Tibial artery (tissue), 4 donors: ENCODE results near the gene MOB3A.
A peak's percentile ranks its signal among the peaks of the same experiment; 100 is the strongest.

Experiments
- DNase-seq, 2 donors: peaks; one replicate each; pipeline ENCODE4 v3.0.0-alpha.2; 2019
- H3K27ac ChIP-seq, 2 donors: fragments of 200-600 bp; sonication (generic) in 1 of 2; 1 replicate in 1 of 2; 2 replicates in 1 of 2; pipeline ENCODE4 v1.5.1; 2018 to 2019; ENCODE audit warnings: mild to moderate bottlenecking in 1 of 2
- H3K27me3 ChIP-seq, 2 donors: fragments of 200-600 bp; sonication (generic) in 1 of 2; one replicate each; pipeline versions ENCODE4 v1.5.1 to v1.6.0; 2016 to 2019
- H3K36me3 ChIP-seq, 3 donors: fragments of 200-600 bp; sonication (generic) in 2 of 3; one replicate each; pipeline ENCODE4 v1.5.1; 2016 to 2019; ENCODE audit warnings: mild to moderate bottlenecking in 2 of 3
- H3K4me1 ChIP-seq, 4 donors: fragments of 200-600 bp; sonication (generic) in 2 of 4; 1 replicate in 3 of 4; 2 replicates in 1 of 4; pipeline ENCODE4 v1.5.1; 2016 to 2019
- H3K4me3 ChIP-seq, 2 donors: fragments of 200-600 bp; sonication (generic) in 1 of 2; 1 replicate in 1 of 2; 2 replicates in 1 of 2; pipeline ENCODE4 v1.5.1; 2018 to 2019; ENCODE audit warnings: mild to moderate bottlenecking in 2 of 2
- H3K9me3 ChIP-seq, 3 donors: fragments of 200-600 bp; sonication (generic) in 1 of 3; one replicate each; pipeline ENCODE4 v1.5.1; 2016 to 2019
- intact Hi-C: fragments of 100-400 bp; cut with DNase I; formaldehyde crosslinking; loops from one replicate; pipeline ENCODE4 v1.15.0; 2023; ENCODE audit warnings: low total_unique reads
- TF ChIP-seq, protein P1 (sequence below), 2 experiments: fragments of 200-600 bp in 1 of 2; fragments of 450-650 bp in 1 of 2; IDR thresholded peaks; one replicate each; pipeline ENCODE4 v1.5.1; 2017 to 2019; ENCODE audit warnings: antibody characterized with exemption in 2 of 2, mild to moderate bottlenecking in 1 of 2, moderate library complexity in 1 of 2

The MOB3A gene

DNA sequence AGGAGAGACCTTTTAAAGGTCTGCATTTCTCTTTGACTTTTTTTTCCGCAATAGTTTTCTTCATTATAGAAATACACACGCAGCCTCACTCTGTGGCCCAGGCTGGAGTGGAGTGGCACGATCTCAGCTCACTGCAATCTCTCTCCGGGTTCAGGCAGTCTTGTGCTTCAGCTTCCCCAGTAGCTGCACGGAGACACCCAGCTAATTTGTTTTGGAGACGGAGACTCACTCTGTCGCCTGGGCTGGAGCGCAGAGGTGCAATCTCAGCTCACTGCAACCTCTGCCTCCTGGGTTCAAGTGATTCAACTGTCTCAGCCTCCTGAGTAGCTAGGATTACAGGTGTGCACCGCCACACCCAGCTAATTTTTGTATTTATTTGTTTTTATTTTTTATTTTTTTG lies 33.4 kb downstream of the MOB3A start:
- Histone ChIP-seq H3K27ac (no peak overlapping the region), H3K9me3 (no peaks in the 10 kb centered on the region), H3K36me3 (no peaks in the 10 kb centered on the region), H3K4me3 (no peak overlapping the region), H3K27me3 (no peaks in the 10 kb centered on the region), H3K4me1 (peaks cover 10 to 53% (median 41%) of the 10 kb centered on the region in 4 donors)
- TF ChIP-seq, protein P1, sequence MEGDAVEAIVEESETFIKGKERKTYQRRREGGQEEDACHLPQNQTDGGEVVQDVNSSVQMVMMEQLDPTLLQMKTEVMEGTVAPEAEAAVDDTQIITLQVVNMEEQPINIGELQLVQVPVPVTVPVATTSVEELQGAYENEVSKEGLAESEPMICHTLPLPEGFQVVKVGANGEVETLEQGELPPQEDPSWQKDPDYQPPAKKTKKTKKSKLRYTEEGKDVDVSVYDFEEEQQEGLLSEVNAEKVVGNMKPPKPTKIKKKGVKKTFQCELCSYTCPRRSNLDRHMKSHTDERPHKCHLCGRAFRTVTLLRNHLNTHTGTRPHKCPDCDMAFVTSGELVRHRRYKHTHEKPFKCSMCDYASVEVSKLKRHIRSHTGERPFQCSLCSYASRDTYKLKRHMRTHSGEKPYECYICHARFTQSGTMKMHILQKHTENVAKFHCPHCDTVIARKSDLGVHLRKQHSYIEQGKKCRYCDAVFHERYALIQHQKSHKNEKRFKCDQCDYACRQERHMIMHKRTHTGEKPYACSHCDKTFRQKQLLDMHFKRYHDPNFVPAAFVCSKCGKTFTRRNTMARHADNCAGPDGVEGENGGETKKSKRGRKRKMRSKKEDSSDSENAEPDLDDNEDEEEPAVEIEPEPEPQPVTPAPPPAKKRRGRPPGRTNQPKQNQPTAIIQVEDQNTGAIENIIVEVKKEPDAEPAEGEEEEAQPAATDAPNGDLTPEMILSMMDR (IDR thresholded peaks at IDR 0.05), result no peak
- no peak for DNase-seq
- intact Hi-C loops, result no loop called here

DNA sequence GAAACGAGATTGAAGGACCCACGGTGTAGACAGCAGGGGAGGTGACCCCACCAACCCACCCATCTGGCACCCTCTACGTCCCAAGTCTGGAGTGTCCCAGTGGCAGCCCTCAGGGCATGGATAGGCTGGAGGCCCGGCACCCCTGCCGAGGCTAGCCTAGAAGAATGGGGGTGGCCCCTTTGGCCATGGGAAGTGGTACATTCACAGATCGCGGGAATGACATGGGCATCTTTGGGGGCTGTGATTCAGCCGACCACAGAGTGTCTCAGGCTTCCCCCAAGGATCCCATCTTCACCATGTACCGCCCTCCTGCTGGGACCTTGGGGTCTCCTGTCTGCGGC lies 33.8 kb downstream of the MOB3A start:
- peaks cover 10 to 55% (median 43%) of the 10 kb centered on the region in 4 donors for H3K4me1 ChIP-seq
- no peaks in the 10 kb centered on the region for H3K27me3 ChIP-seq
- no peak for DNase-seq
- intact Hi-C loops, result no loop called here
- H3K9me3 ChIP-seq, result no peaks in the 10 kb centered on the region
- peak overlapping the region; percentile 98 to 100 for H3K27ac ChIP-seq
- peak overlapping the region; percentile 74 to 75 for H3K4me3 ChIP-seq
- no peaks in the 10 kb centered on the region for H3K36me3 ChIP-seq
- TF ChIP-seq, protein P1 (IDR thresholded peaks at IDR 0.05), result no peak

DNA sequence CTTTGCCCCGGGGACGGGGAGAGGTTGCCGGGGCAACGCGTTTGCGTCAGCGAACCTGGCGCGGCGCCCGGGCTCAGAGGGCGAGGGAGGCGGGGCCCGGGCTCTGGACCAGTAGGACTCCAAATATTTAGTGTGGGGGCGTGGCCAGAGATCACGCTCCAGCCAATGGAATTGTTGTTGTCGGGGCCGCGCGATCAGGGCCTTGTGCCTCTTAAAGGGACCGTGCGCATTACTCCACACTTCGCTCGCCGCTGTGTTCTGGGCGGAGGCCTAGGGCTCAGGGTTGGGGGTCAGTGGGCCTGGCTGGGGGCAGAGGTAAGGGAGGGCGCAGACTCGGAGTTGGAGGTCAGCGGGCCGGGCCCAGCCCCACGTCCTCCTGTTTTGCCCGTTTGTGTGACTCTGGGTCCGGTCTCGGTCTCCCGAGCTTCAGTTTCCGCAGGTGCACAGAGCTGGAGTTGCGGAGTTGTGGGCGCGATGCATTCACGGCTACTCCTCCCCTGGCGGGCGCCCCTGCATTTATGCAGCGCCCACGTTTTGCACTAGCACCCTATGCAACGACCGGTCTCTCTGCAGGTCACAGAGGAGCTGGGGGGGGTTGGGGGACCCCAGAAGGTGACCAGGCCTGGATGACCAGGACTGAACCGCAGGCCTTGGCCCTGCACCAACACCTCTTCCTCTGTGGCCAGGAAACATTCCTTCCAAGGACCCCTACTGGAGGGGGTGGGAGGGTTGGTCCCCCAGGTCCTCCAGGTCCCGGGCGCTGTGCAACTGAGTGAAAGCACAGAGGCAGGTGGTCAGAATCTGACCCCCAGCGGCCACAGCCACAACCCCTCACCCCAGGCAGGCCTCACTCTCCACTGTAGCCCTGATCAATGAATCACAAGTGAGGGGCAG lies 34.4 kb downstream of the MOB3A start:
- peak overlapping the region; percentile 74 to 75 for H3K4me3 ChIP-seq
- peaks cover 10 to 61% (median 45%) of the 10 kb centered on the region in 4 donors for H3K4me1 ChIP-seq
- TF ChIP-seq, protein P1 (IDR thresholded peaks at IDR 0.05), result no peak
- no peaks in the 10 kb centered on the region for H3K36me3 ChIP-seq
- H3K9me3 ChIP-seq, result no peaks in the 10 kb centered on the region
- peak overlapping the region; percentile 98 to 100 for H3K27ac ChIP-seq
- H3K27me3 ChIP-seq, result no peaks in the 10 kb centered on the region
- intact Hi-C loops, result no loop called here
- DNase-seq, result peak; percentile 99

DNA sequence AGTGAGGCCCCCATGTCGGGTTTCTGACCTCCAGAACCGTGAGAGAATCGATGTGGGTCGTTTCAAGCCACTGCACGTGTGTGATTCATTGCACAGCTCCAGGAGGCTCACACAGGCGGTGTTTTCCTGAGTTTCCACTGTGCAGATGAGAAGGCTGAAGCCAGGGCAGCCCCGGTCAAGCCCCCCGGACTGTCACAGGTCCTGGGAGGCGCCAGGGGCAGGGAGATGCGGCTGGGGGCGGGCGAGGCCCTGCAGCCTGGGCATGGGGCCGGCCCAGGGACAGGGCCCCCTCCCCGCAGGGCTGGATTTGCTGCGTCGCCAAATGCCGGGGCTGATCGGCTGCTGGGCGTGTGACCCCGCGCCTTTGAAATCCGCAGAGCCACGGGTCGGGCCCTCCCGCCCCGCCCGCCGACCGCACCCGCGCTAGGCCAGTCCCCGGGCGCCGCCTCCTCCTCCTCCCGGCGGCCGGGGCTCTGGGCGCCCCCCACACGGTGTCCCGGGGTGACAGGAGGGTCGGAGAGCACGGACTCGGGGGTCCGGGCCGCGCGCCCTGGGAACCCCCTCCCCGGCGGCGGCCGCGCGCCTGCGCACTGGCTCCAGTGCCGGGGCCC lies 35.1 kb downstream of the MOB3A start:
- Histone ChIP-seq H3K27ac (peak overlapping the region; percentile 98 to 100), H3K4me3 (peak overlapping the region; percentile 74 to 75), H3K27me3 (no peaks in the 10 kb centered on the region), H3K36me3 (no peaks in the 10 kb centered on the region), H3K9me3 (no peaks in the 10 kb centered on the region), H3K4me1 (peaks cover 10 to 68% (median 51%) of the 10 kb centered on the region in 4 donors)
- intact Hi-C loops, result no loop called here
- peak; percentile 66 to 87 for DNase-seq
- TF ChIP-seq, protein P1 (IDR thresholded peaks at IDR 0.05), result no peak

DNA sequence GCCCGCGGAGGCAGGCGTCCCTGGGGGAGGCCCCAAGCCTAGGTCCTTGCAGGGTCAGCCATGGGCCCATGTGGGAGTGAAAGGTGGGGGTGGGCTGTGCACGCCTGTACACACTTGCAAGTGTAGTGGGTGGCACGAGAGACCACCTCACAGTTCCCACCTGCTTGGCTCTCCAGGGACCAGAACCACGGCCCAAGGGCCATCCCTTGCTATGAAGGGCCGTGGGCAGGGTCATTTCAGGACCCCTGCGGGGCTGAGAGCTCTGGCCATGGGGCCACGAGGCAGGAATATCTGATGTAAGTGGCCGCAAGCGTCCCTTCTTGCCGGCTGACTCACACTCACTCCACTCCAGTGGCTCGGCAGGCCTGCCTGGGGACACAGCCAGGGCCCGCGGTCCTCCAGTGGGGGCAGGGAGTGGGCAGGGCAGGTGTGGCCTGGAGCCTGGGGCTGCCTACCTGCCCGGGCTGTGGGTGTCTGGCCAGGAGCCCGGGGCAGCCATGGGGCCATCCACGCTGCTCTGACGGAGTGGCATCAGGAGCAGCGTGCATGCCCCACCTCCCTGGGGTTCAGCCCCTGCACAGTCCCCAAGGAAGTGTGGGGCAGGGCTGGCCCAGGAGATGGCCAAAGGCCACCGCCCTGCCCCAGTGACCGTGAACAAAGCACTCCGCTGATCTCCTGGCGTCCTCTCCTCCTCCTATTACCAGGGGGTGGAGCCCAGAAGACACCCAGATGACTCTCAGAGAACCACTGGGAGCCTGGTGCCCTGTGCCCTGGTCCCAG lies 36.5 kb downstream of the MOB3A start:
- peak; percentile 80 to 93 for DNase-seq
- H3K36me3 ChIP-seq, result no peaks in the 10 kb centered on the region
- H3K4me1 ChIP-seq, result peaks cover 10 to 72% (median 53%) of the 10 kb centered on the region in 4 donors
- H3K27me3 ChIP-seq, result no peaks in the 10 kb centered on the region
- H3K27ac ChIP-seq, result peak overlapping the region; percentile 98 to 100
- intact Hi-C loops, result no loop called here
- H3K9me3 ChIP-seq, result no peaks in the 10 kb centered on the region
- TF ChIP-seq, protein P1 (IDR thresholded peaks at IDR 0.05), result no peak
- peak overlapping the region; percentile 16 to 74 for H3K4me3 ChIP-seq
